NOMO-1 (cell line): ENCODE results near the gene MAF.

Experiments
- DNase-seq, 2 experiments: peaks; one replicate each; lab custom pipeline; 2025; ENCODE audit not compliant: unreplicated experiment in 2 of 2; lab: John Stamatoyannopoulos, UW

MAF gene

DNA sequence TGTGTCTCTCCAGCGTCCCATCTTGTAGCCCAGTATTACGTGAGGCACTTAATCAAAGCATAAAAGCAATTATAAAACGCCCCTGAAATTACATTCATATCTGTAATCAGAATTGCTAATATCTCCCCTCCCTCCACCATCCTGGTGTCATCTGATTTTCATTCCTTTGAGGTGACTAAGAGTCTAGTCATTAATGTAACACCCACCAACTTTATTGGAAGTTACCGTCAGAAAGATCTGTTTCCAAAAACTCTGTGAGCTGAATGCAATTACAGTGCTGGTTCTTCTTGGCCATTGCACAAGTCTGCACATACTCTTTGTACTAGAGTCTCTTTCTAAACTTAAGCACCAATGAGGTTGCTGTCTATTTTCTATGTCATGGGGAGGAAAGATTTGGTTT lies 12.5 kb upstream of the MAF start:
- DNase-seq = no peak

DNA sequence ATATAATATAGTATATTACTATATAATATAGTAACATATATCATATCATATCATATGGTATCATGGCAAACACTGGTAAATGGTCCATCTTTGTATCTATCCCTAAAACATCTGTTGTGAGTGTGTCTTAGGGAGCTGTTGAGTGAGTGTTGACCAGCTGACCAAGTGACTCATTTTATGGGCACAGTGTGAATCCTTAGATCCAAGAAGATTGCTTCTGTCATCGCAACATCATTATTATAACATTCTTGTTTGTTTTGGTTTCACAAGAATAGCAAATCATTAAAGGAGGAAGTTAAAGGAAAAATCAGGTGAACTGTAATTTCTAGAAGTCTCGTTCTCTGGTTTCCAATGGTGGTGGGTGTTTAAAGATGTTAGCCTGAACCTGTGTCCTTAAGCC lies 11.7 kb upstream of the MAF start:
- DNase-seq = no peak

DNA sequence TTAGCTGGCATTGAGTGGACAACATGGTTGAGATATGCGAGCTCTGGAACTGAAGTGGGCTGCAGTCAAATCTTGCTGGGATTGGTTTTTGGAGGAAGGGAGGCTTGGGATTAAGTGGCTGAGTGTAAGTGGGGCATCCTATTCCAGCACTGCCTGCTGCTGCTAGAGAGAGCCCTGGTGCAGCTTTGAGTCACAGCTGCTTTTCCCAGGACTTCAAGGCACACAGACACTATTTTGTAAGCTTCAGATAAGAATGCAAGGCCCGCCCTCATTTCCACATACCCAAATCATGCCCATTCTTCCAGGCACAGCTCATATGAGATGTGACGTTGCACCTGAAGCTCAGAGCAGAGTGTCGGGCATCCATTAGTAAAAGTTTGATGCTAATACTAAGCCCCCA lies 10.2 kb upstream of the MAF start:
- DNase-seq = no peak

DNA sequence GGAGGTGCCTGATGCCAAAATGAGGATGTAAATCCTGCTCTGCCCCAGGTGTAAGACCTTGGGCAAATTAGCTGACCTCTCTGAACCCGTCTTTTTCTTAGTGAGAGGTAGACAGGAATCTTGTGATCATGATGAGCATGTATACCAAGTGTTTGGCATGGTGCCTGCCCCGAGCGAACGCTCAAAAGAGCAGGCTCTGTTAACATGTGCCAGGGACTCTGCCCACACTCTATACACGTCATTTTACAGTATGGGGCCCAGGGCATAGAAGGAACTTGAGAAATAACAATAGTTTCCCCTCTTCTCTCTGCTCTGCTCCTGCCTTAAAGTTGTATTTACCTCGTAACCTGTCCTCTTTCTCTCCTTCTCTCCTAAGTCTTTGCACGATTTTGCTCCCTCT lies 9.3 kb upstream of the MAF start:
- DNase-seq = no peak

DNA sequence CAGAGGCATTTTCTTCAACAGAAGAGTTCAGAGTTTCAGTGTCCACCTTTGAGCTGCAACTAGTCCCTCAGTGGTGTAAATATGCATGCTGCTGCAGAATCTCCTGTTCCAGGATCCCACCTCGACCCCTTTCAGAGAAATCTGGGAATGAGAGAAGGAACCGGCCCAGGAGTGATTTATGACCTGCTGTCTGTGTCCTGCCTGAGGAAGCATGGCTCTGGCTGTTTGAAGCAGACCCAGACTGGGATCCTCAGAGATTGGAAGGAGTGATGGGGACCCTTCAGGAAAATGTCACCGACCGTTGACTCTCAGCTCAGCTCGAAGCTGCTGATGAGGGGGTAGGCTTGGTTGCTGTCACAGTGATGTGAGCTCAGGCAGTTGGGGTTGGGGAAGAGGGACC lies 8.4 kb upstream of the MAF start:
- DNase-seq = no peak

DNA sequence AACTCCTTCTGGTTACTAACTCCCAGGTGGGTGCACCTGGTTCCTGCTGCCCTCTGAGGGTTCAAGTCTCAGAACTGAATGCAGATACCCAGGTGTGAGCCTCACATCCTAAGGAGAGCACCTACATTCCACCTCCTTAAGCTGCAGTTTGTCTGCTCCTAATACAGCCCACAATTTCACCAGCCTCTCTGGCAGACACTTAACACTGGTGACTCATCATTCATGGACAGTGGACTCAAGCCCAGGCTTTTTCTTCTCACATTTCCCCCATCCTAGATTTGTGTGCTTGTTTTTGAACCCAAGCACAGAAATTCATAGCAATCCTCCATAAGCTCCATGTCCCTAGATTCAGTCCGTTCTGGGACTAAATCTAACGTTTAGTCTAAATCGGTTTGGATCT lies 7.0 kb upstream of the MAF start:
- no peak for DNase-seq

DNA sequence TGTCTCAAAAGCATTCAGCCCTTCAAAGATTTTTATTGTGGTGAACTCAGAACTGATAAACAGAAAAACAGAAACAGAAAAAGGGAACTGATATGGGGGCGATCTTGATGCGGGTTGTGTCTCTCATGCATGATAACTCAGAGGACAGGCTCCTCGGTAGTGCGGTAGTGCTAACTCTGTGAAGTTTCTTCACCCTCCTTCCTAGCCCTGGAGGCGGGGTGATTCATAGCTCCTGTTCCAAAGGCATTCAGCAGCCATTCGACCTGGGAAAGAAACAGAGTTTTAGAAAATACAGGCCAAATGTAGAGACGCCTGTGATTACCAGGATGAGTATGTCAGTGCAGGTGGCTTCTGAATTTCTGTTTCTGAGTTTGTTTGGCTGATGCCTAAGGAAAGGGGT lies 5.5 kb upstream of the MAF start:
- no peak for DNase-seq

DNA sequence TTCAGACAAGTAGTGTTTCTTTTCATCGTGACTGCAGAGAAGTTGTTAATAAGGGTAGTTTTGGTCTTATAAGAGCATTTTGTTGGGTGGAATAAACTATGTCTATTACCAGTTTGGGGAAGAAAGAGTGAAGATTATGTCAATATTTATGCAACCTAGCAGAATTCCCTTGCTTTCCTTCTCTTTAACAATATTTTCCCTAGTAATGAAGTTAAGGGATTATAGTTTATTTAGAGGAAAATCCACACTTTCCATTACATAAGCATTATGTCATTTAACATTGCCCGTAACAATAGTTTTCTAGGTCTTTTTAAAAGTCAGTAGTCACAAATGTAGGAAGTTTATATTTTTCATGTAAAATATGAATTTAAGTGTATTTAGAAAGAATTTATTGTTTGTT lies 2.5 kb upstream of the MAF start:
- DNase-seq = no peak

DNA sequence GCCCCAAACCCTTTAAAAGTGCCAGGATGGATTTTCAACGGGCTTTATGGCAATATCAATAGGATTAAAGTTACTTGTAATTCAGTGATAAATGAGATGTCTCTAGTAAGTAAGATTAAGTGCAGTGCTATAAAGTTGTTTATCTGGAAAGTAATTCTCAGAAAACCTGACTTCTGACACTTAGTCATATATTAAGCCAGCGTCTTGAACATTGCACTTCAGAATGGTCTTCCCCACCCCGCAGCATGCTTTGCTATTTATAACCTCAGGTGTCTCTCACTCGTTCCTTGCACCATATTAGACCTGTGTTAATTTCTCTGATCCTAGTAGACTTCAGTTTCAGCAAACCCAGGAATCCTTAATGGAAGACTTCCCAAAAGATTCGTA lies 2.1 kb upstream of the MAF start:
- no peak for DNase-seq

DNA sequence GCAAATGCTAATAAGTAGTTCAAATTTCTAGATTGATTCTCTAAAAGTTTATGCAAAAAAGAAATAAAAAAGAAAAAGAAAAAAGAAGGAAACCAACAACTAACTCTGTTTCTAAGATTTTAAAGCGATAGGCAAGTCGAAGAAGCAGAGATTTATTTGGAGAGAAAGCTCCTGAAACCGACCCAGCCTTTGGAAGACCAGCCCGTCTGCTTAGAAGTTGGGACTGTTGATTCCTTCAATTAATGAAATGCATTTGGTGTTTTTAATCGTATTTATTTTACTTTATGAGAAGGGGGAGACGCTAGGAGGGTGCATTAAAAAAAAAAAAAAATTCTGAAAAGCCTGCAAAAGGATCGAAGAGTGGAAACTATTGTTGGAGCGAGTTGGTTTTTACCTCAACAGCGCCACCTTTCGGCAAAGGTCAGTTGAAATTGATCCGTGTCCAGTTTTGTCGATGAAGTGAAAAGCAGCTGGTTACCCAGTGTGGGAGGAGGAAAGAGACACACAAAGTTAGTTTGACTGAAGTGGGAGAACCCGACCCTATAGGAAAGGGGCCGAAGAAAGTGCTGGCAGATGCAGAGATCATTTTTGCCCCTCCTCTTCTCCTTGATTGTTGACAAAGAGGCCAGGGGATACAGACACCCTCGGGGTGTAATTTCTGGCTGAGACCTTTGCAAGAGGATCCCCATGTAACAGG lies 1.5 kb upstream of the MAF start:
- DNase-seq = peak; percentile 50 to 51

DNA sequence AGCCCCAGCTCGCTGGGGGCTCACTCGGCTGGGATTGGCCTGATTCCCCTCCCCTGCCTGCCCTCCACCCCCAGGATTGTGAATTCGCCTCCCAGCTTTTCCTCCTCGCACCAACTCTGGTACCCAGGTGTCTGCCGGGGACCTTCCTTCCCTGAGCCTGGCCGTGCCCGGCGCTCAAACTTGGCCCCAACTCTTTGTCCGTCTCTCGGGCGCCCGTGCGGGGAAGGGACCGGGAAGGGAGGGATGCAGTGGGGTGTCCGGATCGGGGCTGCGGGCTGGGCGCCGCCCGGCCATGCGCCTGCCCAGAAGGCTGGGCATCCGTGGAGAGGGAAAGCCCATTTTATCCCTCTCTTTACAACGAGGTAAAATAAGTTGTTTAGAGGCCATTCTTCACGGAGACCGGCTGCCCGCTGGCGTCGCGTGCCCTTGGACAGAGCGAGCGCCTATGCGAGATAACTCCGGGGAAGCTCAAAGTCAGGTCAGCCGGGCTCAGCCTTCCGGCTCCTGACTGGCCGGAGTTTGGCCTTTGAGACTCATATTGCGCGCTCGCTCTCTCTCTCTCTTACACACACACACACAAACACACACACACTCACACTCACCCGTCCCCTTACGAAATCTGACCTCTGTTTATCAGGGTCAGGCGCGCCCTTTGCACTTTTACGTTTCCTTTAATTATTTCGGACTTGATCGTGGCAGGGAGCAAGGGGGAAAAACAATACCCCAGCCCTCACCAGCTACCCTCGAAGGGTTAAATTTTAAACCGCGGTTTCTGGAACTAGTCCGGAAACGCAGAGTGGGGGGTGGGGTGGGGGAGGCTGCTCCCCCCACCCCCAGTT lies 774 bp upstream of the MAF start:
- DNase-seq = no peak

DNA sequence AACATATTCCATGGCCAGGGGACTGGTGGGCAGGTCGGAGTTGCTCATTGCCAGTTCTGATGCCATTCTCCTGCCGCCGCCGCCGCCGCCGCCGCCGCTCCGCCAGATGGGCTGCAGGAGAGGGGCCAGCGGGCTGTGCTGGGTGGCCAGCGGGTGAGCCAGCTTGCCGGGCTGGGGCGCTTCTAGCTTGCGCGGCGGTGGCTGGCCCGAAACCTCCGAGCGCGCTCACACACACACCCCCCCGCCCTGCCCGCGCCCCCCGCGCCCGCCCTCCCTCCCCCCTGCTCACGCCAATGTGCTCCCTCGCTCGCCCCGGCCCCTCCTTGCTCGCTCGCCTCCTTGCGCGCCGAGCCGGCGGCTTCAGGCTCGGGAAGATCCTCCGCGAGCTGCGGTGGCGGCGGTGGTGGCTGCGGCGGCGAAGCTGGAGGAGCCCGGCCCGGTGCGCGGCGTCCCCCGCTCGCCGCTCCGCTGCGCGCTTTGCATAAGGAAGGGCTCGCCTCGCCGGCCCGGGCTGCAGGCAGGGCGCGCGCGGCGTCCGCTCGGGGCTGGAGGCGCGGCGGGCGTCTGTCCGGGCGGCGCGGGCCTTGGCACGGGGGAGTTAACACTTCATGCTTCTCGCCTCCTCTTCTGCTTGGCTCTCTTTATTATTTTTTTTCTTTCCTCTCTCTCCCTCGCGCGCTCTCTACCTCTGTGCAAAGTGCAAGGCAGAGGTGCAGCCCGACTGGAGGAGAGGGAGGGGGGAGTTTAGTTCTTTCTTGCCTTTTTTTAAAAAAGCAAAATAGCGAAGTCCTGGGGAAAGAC lies 500 bp downstream of the MAF start:
- peak; percentile 67 to 72 for DNase-seq

DNA sequence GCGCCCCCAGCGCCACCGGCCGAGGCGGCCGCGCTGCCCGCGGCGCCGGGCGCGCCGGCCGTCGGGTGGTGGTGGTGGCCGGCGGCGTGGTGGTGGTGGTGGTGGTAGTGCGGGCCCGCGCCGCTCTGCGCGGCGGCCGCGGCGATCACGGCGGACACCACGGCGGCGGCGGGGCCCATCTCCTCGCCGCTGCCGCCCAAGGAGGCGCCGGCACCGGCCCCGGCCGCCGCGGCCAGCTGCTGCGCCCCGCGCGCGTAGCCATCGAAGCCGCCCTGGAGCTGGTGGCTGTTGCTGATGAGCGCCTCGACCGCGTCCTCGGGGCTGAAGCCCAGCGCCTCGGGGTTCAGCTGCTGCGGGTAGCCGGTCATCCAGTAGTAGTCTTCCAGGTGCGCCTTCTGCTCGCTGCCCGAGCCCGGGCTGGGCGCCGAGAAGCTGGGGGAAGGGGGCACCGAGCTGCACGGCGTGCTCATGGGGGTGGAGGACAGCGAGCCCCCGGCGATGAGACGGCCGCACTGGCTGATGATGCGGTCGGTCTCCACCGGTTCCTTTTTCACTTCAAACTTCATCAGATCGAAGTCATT lies 1.2 kb downstream of the MAF start:
- peak in 1 of 2 experiments; percentile 3 for DNase-seq

DNA sequence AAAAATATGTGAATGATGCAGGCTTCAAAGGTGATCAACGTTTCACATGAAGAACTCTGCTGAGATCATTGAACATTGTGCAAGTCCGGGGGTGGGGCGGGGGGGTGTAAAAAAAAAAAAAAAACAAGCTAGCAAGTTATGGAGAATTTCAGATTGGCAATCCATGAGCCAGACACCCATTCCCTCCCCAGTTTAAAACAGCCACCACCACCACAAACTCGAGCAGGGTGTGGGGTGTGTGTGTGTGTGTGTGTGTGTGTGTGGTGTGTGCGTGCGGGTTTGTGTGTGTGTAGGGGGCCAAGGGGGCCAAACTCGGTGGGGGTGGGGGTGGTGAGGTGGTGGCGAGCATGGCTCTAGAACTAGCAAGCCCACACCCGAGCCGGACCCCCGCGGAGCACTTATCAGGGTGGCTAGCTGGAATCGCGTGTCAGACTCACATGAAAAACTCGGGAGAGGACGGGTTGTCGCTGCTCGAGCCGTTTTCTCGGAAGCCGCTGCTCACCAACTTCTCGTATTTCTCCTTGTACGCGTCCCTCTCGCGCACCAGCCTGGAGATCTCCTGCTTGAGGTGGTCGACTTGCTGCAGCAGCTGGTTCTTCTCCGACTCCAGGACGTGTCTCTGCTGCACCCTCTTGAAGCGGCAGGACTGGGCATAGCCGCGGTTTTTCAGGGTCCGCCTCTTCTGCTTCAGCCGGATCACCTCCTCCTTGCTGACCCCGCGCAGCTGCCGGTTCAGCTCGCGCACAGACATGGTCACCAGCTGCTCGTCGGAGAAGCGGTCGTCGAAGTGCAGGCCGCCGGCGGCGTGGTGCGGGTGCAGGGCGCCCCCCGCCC lies 2.0 kb downstream of the MAF start:
- DNase-seq = peak; percentile 36 to 62

DNA sequence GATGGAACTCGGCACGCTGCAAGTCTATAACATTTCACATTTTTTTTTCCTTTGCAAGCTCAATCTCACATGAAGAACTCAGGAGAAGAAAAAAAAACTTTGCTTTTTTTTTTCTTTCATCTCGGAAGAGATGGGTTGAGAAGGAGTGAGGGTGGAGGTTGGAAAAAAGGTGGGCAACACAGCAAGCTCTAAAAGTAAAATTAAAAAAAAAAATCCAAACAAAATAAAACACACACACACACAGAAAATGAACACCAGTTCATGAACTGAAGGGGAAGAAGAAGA lies 2.5 kb downstream of the MAF start:
- DNase-seq = no peak

DNA sequence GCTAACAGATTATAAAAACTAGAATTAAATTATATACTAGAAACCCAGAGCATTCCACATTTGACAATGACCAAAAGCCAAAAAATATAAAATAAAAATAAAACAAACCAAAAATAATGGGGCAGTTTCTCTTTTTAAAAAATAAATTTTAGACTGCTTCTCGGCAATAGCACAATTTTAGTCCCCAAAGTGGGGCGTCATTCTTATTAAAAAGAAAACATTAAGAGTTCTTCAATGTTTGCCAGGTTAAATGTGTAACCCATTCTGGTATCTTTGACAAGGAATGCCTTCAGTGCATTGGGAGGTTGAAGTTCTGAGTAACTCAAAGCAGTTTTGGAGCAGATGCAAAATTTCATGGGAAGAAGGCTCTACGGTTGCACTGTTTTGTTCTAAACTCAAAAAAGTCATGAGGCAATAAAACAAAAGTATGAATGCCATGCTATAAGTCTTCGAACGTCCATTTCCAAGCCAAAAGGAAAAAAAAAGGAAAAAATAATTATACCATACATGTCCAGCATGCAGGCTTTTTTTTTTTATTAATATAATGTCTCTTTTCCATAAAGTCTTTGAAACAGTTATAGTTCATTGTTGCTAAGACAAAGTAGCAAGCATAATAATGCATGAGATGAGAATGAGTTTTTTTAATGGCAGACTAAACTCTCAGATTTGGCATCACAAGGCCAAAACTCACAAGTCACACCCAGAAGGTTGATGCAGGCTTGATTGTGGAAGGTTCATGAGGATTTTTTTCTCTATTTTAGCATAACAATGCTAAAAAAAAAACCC lies 3.1 kb downstream of the MAF start:
- no peak for DNase-seq

DNA sequence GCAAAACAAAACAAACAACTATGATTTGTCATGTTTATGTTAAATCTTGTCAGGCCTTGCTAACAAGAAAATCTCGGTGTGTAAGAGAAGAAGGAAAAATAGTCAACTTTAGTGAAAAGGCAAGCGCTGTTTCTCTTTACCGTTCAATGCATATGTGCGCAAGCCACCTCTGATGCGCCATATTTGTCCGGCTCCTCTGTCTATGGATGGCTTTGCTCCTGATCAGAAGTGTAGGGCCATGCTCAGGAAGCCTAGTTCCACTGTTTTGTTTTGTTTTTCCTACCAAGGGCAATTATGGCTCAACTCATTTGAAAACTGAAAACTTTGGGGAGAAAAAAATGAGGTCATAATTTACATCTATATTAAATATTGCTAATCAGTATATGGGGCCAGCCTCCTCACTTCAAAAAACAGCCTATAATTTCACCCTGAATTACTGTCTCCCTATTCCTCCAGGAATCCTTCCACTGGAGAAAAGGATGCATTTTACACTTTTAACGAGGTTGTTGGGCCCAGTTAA lies 4.5 kb downstream of the MAF start:
- no peak for DNase-seq

DNA sequence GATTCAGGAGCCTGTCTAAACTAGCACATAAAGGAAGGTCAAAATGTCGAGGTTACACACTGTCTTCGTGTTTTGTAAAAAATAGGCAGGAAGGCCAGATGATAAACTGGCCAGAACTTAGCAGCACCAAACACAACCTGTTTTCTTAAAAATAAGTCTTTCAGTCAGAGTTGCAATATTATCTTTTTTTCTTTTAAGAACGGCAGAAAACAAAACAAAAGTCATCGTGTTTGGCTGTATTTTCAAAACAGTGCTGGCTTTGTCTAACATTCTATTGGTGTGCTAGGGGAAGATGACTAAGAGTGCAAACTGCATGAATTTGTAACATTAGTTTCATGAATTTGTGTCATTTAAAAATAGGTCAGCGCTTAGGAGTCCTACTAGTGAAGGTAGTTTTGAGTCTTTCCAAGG lies 5.3 kb downstream of the MAF start:
- no peak for DNase-seq

DNA sequence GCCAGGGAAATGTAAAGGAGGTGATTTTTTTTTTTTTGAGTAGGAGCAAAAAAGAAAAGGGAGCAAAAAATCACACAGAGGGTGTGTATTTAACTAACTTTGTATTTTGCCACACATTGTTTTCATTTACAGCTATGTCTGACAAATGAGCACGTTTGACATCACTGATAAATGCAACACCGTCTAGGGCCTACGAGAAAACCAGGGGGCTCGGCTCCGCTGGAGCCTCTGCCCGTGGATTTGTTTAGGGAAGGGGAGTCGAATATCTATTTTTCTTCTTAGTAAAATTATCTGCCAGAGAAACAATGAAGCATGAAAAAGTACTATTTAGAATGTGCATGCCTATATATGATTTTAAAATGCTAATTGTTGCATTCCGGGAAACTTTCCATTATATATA lies 6.8 kb downstream of the MAF start:
- no peak for DNase-seq

DNA sequence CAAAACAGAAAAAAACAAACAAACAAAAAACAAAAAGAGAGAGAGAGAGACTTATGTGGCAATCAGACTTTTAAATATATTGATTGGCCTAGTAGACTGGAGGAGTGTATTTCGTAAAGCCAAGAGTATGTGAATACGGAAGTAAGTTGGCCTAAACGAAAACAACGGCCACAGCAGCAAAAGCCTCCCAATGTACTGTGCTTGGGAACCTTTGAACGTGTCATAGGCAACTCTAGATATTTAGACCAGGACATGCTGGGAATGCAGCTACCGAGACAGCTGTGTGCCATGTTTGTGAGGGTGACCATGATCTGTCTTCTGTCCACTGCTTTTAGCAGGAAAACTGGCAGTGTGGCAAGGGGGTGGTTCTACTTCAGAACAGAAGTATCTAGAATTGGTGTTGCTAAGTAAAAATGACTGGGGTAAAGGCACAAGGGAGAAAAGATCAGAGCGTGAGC lies 7.4 kb downstream of the MAF start:
- peak; percentile 76 to 91 for DNase-seq
